ENCODE data around the gene HYI.

The HYI gene

DNA sequence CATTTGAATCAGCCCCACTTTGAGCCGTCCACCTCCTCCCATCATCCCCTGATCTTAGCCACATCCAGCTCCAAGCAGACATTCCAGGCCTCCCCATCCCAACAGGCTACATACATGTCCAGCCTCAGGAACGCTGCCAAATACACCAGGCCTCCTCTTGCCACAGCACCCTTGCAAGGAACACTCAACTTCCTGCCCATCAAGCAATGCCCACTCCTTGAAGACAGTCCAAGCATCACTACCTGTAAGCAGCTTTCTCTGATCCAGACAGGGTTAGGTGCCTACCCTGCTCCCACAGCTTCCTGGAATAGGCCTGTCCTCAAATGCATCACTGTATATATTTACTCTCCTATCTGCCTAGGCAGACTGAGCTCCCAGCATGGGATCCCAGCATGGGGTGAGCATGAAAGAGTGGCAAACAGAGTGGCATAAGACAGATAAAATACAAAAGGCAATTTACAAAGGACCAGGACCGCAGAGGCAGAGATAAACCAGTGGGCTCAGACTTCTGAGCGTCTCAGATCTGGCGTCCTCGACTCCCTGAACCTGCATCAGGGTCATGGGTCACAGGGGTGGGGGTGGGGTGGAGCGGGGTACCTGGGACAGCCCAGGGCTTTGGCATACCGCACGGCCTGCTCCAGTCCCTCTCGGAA lies 816 bp downstream of the HYI start:
- DNase-seq (ENCODE audit: low read depth): no peak
- H3K4me3 ChIP-seq (ENCODE audit: low read depth, low read length): peak overlapping the region; percentile 47; the same call in 1 of the 2 replicates
- TF ChIP-seq, protein P1, sequence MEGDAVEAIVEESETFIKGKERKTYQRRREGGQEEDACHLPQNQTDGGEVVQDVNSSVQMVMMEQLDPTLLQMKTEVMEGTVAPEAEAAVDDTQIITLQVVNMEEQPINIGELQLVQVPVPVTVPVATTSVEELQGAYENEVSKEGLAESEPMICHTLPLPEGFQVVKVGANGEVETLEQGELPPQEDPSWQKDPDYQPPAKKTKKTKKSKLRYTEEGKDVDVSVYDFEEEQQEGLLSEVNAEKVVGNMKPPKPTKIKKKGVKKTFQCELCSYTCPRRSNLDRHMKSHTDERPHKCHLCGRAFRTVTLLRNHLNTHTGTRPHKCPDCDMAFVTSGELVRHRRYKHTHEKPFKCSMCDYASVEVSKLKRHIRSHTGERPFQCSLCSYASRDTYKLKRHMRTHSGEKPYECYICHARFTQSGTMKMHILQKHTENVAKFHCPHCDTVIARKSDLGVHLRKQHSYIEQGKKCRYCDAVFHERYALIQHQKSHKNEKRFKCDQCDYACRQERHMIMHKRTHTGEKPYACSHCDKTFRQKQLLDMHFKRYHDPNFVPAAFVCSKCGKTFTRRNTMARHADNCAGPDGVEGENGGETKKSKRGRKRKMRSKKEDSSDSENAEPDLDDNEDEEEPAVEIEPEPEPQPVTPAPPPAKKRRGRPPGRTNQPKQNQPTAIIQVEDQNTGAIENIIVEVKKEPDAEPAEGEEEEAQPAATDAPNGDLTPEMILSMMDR (IDR thresholded peaks at IDR 0.05; ENCODE audit: low read depth, low read length, missing control alignments): no peak

DNA sequence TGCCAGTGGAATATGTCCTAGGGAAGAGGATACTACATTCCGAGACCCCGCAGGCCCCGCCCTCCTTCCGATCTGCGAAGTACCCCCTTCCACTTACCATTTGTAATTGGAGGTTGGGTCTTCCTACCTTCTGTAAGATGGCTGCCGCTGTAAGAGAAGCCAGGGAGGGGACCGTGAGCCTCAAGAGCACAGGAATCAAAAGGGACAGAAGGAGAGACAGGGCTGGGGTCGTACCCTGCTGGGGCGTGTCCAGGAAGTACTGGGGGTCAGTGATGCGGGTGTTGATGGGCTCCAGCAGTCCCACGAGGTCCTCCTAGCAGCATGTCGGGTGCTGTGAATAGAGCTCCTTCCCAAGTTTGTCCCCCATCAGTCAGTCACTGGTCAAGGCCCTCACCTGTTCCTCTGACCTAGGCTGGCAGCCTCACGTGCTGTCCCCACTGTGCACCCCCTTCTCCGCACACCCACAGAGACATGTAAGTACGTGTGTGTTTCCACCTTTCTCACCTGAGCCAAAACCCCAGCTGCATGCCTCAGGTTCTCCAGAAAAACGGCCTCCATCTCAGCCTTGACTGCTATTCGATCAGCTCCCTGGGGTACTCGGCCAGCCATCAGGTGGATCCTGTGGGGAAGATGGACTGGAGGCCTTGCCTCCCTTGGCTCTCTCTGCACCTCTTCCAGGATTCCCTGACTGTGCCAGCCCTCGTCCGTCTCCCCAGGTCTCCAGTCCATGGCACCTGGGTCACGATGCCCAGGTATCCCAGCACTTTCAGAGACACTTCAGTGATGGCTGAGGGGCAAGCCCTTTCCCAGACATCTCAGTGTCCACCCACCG lies 1.8 kb downstream of the HYI start:
- DNase-seq (ENCODE audit: low read depth): no peak
- H3K4me3 ChIP-seq (ENCODE audit: low read depth, low read length): no peak overlapping the region
- TF ChIP-seq, protein P1 (IDR thresholded peaks at IDR 0.05; ENCODE audit: low read depth, low read length, missing control alignments): no peak

DNA sequence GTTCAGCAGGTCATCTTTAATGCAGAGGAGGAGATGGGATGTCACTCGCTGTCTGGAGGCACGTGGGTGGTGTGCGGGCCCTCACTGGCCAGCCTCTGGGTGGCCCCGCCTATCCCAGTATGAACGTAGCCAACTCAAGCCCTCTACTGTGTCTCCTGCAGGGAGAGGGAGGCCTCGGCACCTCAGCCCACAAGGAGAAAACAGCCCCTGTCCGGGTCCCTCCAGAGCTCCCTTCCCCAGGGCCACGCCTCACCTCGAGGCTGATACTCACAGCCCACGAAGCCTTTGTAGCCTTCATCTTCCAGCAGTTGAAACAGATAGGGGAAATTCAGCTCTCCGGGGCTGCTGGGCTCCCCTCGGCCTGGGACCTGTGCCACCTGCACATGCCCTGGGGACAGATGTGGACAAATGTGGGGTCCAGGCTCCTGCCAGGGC lies 2.6 kb downstream of the HYI start:
- TF ChIP-seq, protein P1 (IDR thresholded peaks at IDR 0.05; ENCODE audit: low read depth, low read length, missing control alignments): no peak
- DNase-seq (ENCODE audit: low read depth): no peak
- no peak overlapping the region for H3K4me3 ChIP-seq (ENCODE audit: low read depth, low read length)

DNA sequence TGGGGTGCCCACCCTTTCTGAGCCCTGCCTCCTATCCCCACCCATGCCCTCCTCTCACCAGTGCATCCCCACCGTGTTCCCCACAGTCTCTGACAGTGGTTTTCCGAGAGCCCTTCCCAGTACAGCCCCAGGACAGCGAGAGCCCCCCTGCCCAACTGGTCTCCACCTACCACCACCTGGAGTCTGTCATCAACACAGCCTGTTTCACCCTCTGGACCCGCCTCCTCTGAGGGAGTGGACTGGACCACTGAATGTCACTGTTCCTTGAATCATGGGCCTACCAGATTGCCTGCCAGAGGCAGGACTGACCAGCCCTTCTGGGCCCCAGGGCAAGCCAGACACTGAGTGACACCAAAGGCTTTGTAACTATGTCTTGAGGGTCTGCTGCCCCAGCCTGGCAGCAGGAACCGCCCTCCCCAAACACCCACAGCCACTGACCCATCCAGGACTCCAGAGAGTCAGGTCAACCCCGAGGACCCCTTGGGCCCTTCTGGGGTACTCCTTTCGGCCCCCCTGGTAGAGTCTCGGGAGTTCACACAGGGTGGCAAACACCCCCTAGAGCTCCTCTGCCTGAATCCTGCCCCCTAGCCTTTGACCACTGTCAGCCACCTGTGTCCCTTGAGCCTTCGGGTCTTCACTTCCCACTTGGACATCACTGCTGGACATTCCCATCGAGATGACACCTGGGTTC lies 3.3 kb downstream of the HYI start:
- TF ChIP-seq, protein P1 (IDR thresholded peaks at IDR 0.05; ENCODE audit: low read depth, low read length, missing control alignments): no peak
- no peak overlapping the region for H3K4me3 ChIP-seq (ENCODE audit: low read depth, low read length)

DNA sequence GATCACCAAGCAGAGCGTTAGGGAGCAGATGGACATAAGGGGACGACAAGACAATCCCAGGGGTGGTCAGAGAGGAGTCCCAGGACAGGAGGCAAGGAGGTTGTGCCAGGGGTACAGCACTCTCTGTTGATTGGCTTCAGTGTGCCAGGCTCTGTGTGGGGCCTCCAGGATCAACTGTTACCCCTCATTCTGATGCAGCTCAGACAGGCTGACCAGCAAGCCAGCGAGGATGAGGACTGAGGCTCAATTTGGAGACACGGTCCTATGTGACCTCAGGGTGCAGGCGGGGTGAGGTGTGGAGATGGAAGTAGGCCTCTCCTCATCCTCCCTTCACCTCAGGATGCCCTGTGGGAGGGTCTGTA lies 4.0 kb downstream of the HYI start:
- TF ChIP-seq, protein P1 (IDR thresholded peaks at IDR 0.05; ENCODE audit: low read depth, low read length, missing control alignments): no peak
- H3K4me3 ChIP-seq (ENCODE audit: low read depth, low read length): no peak overlapping the region

More for the DNA sequence above, 3.3 kb downstream of the HYI start:
- no peak for DNase-seq (ENCODE audit: low read depth)

DNA sequence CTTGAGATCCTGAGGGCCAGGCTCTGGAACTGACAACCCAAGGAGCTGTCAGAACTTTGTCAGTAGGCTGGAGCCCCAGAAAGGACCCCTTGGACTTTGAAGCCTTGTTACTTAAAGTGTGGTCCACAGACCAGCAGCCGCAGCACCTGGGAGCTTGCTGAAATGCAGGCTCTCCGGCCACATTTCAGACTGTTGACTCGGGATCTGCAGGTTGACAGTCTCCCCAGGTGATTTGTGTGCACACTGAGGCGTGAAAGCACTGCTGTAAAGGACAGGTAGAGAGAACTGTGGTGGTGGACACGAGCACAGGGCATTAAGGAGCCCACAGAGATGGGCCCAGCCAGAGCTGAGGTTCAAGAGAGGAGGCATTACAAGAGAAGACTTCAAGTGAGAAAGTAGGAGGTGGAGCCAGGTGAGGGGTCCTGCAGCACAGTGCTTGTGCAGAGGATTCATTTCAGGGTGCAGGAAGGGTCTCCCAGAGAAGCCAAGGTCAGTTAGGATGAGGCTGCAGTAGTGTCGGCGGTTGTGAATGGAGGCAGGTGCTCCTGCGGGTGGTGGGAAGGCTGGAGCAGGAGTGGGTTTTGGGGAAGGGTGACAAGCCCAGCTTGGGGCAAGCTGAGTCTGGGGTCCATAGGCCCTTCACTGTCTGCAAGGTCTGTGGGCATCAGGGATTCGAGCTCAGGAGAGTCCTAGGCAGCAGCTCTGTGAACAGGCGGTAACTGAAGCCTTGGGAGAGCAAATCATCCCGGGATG lies 4.6 kb downstream of the HYI start:
- no peak overlapping the region for H3K4me3 ChIP-seq (ENCODE audit: low read depth, low read length)
- DNase-seq (ENCODE audit: low read depth): no peak
- TF ChIP-seq, protein P1 (IDR thresholded peaks at IDR 0.05; ENCODE audit: low read depth, low read length, missing control alignments): no peak

More for the DNA sequence above, 4.0 kb downstream of the HYI start:
- DNase-seq (ENCODE audit: low read depth): no peak
